GM19238 (cell line): Measurements from ENCODE around the gene CATSPER3.
A peak's percentile ranks its signal among the peaks of the same experiment; 100 is the strongest.

Experiments
- DNase-seq: peaks from one replicate; pipeline ENCODE4 v3.0.0; 2011; ENCODE audit warnings: low spot score; ENCODE audit not compliant: insufficient read length

The CATSPER3 gene

DNA sequence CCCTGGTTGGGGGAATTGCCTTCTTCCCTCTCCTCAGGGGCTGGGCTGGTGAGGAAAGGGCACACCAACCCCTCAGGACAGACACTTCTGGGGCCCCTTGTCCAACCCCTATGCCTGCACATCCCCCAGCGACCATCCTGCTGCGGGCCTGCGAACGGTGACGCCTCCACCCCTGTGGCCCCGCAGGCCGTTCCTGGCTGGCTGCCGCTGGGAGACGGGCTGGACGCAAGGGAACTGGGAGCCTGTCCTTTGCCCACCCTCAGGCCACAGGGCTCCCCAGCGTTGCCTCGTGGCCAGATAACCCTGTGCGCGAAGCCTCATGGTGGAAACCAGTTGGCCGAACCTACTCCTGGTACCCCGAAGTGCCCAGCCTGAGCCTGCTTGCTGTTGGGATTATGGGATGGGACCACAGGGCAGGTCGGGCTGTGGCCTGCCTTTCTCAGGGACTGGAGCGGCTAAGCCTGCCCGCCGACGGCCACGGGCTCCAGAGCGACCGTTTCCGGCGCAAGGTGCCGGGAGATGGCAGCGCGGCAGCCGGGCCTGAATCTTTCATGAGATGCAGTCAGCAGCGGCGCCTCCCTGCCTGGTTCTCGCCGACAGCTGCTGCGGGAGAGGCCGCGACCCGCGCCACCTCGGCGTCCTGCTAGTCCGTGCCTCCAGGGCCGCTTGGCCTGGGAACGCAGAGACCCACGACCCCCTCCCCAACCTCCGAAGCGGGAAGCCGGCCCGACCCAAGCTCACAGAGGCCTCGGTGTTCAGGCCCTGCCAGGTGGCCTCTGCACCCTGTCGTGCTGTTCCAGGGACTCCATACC is 72.8 kb downstream of the CATSPER3 start:
- no peak for DNase-seq

GRCh38 chr5:135041145-135041587 is 73.5 kb downstream of the CATSPER3 start:
- DNase-seq: no peak

DNA sequence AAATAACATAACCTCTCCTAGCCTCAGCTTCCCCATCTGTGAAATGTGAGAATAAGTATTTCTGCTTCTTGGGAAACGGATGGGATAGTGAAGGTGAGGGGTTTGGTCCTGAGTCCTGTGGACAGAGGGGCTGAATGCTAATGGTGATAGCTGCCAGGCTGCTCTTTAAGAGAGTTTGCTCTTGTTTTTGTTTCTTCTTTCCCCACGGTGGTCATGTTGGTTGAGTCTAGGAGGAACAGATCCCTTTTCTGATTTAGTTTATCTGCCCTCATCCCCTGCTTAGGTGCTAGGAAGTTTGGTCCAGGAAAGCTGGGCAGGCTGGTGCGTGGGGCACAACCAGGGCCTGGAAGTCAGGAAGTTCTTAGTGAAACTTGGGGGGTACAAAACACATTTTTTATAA is 74.0 kb downstream of the CATSPER3 start:
- DNase-seq: no peak

- no peak for DNase-seq
These were observed 74.9 kb downstream of the CATSPER3 start for GRCh38 chr5:135042595-135042994.

- DNase-seq: no peak
These were observed 77.8 kb downstream of the CATSPER3 start for GRCh38 chr5:135045488-135045887.

DNA sequence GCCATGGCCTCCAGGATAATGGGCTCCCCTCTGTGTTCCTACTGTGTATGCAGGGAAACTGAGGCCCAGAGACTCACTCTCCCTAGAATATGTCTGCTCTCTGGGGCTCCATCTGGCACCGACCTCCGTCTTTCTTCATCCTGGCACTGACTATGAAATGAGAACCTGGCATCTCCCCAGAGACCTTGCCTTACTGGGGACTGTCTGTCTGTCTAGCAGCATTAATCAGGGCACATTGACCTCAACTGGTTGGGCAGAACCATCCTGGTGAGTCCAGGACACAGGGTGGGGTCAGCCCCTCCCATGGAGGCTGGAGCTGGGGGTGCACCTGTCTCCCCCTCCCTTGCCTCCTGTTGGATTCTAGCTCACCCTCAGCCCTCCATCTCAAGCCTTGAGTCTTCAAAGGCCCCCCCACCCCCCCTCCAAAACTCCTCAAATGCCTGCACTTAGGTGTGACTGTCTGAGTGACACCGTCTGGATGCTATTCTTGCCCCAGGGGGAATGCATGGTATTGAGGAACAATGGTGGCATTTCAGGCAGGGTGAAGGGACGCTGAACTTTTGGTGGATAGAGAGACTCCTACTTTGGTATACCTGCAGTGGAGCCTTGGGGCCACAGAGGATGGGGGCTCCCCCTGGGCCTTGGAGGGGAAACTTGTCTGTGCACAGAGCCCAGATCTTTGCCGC is 79.1 kb downstream of the CATSPER3 start:
- no peak for DNase-seq

DNA sequence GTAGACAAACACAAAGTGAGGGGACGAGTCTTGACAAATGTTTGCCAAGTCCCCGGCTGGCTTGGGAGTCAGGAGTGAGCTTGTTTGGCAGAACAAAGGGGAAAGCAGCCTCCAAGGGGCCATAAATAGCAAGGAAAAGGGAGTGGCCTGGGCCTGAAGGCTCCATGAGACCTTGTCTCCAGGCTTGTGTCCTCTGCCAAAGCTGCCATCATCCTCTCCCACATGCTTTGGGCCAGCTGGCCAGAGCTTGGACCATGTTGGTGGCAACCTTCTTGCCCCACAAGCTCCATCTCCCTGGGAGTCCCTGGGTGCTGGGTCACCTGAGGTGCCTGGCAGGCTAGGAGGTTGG is 79.6 kb downstream of the CATSPER3 start:
- DNase-seq: no peak

- DNase-seq: no peak
These were observed 80.6 kb downstream of the CATSPER3 start for GRCh38 chr5:135048286-135048685.

DNA sequence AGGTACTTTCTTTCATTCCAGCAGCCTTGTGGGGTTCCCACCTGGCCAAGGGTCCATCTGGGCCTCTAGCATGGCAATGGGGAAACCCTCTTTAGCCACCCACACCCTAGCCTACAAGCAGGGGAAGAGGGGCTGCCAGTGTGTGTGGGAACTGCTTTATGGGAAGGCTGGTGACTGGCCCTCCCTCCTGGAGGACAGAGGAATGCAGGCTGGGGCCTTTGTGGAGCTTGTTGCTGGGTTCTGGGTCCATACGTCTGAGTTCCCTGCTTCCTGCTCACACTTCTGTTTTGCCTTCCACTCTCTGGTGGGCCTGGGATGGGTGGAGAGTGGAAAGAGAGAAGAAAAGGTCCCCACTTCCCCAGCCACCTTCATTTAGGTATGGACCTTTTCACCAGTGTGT is 81.2 kb downstream of the CATSPER3 start:
- DNase-seq: no peak

DNA sequence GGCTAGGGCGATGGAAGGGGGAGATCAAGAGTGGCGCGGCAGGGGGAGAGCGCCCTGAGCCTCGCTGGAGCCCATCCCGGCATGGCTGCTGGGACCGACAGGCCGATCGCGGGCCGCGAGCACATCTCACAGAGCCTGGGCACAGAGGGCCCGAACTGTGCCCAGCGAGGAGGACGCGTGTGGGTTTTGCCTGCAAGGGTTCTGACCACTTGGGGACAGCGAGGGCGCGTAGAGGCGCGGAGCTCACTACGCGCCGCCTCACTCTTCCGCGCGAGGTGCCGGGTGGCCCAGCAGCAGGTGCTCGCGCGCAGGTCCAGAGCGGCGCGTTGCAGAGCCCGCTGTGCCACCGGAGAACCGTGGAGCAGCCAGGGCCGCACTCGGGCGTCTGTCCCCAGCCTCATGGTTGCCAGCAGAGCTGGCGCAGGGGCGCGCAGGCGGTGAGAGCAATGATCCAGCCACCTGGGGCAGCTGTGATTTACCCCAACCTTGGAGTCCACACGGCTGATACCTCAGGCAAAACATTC is 82.6 kb downstream of the CATSPER3 start:
- DNase-seq: no peak

DNA sequence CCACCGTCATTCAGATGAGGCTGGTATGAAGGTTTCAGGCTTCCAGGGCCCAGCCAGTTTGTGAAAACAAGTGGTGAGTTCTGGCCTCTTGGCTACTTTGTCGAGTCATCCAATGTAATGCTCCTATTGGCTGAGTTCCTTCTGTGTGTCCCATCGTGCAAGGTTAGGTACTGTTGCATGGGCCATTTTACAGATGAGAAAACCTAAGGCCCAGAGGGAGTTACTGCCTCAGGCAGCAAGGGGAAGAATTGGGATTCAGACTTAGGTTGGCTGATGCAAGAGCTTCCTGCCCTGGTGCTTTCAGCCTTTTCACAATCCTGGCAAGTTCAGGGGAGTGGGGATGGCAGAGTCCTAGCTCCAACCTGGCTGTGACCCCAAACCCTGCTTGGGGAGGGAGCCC is 83.7 kb downstream of the CATSPER3 start:
- no peak for DNase-seq

DNA sequence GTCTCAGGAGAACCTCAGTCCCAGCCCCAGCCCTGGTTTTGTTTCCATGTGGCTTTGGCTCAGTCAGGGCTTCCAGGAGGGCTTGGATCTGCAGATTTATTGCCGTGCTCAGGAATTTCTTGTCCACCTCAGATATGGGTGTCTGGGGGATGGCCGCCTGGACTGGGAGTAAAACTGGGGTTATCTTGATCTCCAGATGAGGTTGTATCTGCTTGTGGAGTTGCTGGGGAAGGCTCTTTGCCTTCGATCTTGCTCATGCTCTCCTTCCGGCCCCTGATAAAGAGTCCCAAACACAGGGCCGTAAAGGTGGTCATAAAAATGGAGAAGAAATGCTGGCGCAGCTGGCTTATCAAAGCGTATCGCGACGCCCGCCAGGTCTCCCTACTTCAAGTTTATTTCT is 84.2 kb downstream of the CATSPER3 start:
- DNase-seq: no peak

- no peak for DNase-seq
These were observed 84.9 kb downstream of the CATSPER3 start for GRCh38 chr5:135052511-135053145.

GRCh38 chr5:135053278-135053677 is 85.6 kb downstream of the CATSPER3 start:
- DNase-seq: peak; percentile 72

DNA sequence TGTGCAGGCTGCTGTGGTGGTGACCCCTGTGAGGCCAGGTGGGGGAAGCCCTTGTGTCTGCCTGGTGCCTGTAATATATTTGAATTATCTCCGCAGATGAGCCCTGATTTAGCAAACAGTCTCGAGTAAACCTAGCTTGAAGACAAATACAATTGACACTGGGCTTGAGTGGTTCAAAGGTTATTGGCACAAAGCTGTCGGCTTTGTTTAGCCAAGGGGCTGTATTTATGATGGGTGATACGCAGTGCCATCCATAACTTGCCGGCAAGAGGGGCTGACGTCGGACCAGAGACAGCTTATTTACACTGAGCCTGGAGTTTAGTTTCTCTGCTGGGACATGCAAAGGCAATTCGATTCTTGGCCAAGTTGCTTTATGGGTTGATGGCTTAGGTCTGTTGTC is 86.3 kb downstream of the CATSPER3 start:
- DNase-seq: no peak

GRCh38 chr5:135054546-135054945 is 86.8 kb downstream of the CATSPER3 start:
- no peak for DNase-seq

GRCh38 chr5:135055396-135055795 is 87.7 kb downstream of the CATSPER3 start:
- no peak for DNase-seq

- DNase-seq: no peak
These were observed 88.8 kb downstream of the CATSPER3 start for GRCh38 chr5:135056316-135057030.

DNA sequence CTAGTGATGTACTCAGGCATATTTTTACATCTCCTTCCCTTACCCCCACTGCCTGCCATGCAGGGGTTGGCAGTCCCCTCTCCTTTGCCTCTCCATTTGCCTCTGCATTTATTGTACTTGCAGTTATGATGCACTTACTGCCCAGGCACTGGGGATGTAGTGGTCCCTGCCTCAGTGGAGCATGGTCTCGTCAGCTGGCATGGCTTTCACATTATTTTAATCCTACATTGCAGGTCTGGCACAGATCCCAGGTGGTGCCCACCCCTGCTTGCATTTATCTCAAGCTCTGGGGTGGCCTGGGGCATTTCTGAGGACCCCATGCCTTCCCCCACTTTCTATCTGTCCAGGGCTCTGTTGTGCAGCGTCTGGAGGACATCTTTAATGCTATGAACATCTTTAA is 89.5 kb downstream of the CATSPER3 start:
- no peak for DNase-seq

DNA sequence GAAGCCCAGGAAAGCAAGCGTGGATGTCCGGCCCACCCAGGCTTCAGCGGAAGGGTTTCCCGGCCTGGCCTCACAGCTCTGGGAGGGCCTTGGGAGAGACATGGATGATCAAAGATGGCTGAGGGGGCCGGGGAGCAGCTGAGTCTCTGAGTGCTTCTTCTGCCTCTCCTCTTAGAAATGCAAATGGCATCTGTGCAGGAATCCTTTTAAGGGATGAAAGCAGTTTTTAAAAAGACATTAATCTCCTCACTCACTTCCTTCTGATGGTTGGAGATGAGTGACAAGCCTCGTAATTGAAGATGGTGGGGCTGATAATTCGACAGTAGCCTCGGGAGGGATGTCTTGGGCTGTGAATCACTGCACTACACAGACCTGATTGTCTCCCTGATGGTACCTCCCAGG is 90.6 kb downstream of the CATSPER3 start:
- no peak for DNase-seq
